Suprapubic skin (tissue), 4 donors: ENCODE data around the gene MRPL51. TPM values are rescaled to one million over a fixed set of nuclear protein-coding genes. Genes with fewer than 3 reads are reported as not detected.
A peak's percentile ranks its signal among the peaks of the same experiment; 100 is the strongest.

Experiments
- DNase-seq, 2 donors: peaks; one replicate each; pipeline ENCODE4 v3.0.0-alpha.2; 2019; ENCODE audit warnings: low spot score in 2 of 2
- H3K27ac ChIP-seq: fragments of 200-600 bp; sonication (generic); one replicate; pipeline ENCODE4 v1.5.1; 2019
- H3K27me3 ChIP-seq: fragments of 200-600 bp; sonication (generic); one replicate; pipeline ENCODE4 v1.5.1; 2019
- H3K36me3 ChIP-seq: fragments of 200-600 bp; sonication (generic); one replicate; pipeline ENCODE4 v1.5.1; 2019
- H3K4me1 ChIP-seq: fragments of 200-600 bp; sonication (generic); one replicate; pipeline ENCODE4 v1.5.1; 2019
- H3K4me3 ChIP-seq: fragments of 200-600 bp; sonication (generic); one replicate; pipeline ENCODE4 v1.5.1; 2019; ENCODE audit warnings: mild to moderate bottlenecking
- H3K9me3 ChIP-seq: fragments of 200-600 bp; sonication (generic); one replicate; pipeline ENCODE4 v1.5.1; 2019
- EP300 ChIP-seq: sonication (generic); formaldehyde crosslinking; IDR thresholded peaks from one replicate; pipeline ENCODE4 v1.6.1; 2017; ENCODE audit warnings: antibody characterized with exemption
- POLR2A ChIP-seq, 2 donors: fragments of 450-650 bp; IDR thresholded peaks; one replicate each; pipeline ENCODE4 v1.6.1; 2017; ENCODE audit warnings: antibody characterized with exemption in 2 of 2, mild to moderate bottlenecking in 2 of 2, moderate library complexity in 2 of 2
- POLR2AphosphoS5 ChIP-seq, 3 donors: sonication (generic); formaldehyde crosslinking; IDR thresholded peaks; one replicate each; pipeline ENCODE4 v1.6.1; 2017; ENCODE audit warnings: antibody characterized with exemption in 3 of 3
- WGBS: methylation state at CpG from one replicate; pipeline ENCODE4 v1.1.5; 2018; 5-methylcytosine and 5-hydroxymethylcytosine counted together
- total RNA-seq, 4 donors: library from RNA; depleted of rRNA; stranded (reverse); fragments of >200 nt; gene quantifications; one replicate each; pipeline ENCODE4 v1.1.0, GENCODE V29; 2016
- TF ChIP-seq, protein P1 (sequence below), 2 donors: fragments of 200-600 bp in 1 of 2; fragments of 450-650 bp in 1 of 2; sonication (generic) in 1 of 2; IDR thresholded peaks; one replicate each; pipeline ENCODE4 v1.5.1; 2016 to 2019; ENCODE audit warnings: antibody characterized with exemption in 2 of 2, mild to moderate bottlenecking in 1 of 2, moderate library complexity in 1 of 2

MRPL51 gene
- total RNA-seq, 4 donors from 2014 or later: 28.0 to 42.2 (median 37.9) TPM

DNA sequence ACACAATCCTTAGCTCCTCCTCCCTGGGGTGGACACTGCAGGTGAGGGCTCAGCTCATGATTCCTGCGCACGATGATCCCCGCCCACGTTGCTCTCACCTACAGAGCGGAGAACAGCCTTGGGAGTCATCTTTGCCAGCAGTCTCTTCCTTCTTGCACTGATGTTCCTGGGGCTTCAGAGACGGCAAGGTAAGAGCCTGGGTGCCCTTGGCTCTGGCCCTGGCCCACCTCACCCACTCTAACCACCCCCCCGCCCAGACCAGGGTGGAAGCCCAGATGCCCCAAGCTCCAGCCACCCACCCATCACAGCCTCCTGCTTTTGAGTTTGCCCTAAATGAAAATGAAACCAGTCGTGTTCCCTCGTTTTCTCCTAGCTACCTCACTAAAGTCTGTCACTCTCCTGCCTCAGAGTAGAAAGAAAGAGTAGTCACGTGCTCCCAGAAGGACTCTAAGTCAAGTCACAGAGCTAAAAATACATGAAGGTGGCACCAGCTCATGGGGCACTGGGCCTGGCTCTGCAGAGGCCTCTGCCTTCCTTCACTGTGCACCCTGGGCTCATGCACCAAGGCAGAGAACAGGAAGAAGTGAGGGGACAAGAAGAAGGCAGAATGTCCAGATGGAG lies 32.2 kb downstream of the MRPL51 start:
- WGBS: 80% methylated on average over 8 of the region's 10 CpGs
- DNase-seq: no peak

DNA sequence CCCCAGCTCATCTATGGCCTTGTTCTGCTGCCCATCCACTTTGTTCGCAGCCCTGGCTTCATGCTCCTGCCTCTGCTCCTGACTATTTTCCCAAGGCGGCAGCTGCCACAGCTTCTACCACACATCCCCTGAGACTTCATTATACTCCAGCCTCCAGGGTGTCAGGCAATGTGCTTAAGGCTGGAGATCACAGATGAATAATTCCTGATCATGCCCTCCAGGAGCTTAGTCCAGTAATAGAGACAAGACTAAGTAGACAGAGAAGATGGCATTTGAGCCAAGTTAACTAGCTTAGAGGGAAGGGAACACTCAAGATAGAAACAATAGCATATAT lies 34.1 kb downstream of the MRPL51 start:
- H3K4me1 ChIP-seq: peaks cover 23% of the 10 kb centered on the region
- H3K9me3 ChIP-seq: no peaks in the 10 kb centered on the region
- no peak overlapping the region for H3K4me3 ChIP-seq
- WGBS: 93% methylated on average over 2 of the region's 2 CpGs
- no peak overlapping the region for H3K27ac ChIP-seq
- DNase-seq: no peak
- H3K36me3 ChIP-seq: peaks cover 80% of the 10 kb centered on the region
- H3K27me3 ChIP-seq: no peaks in the 10 kb centered on the region
- TF ChIP-seq POLR2A (IDR thresholded peaks at IDR 0.05) (no peak), POLR2AphosphoS5 (IDR thresholded peaks at IDR 0.05) (no peak), EP300 (no peak)
- TF ChIP-seq, protein P1, sequence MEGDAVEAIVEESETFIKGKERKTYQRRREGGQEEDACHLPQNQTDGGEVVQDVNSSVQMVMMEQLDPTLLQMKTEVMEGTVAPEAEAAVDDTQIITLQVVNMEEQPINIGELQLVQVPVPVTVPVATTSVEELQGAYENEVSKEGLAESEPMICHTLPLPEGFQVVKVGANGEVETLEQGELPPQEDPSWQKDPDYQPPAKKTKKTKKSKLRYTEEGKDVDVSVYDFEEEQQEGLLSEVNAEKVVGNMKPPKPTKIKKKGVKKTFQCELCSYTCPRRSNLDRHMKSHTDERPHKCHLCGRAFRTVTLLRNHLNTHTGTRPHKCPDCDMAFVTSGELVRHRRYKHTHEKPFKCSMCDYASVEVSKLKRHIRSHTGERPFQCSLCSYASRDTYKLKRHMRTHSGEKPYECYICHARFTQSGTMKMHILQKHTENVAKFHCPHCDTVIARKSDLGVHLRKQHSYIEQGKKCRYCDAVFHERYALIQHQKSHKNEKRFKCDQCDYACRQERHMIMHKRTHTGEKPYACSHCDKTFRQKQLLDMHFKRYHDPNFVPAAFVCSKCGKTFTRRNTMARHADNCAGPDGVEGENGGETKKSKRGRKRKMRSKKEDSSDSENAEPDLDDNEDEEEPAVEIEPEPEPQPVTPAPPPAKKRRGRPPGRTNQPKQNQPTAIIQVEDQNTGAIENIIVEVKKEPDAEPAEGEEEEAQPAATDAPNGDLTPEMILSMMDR (IDR thresholded peaks at IDR 0.05): no peak

More for the DNA sequence above, 32.2 kb downstream of the MRPL51 start:
- peaks cover 26% of the 10 kb centered on the region for H3K4me1 ChIP-seq
- H3K36me3 ChIP-seq: peaks cover 81% of the 10 kb centered on the region
- no peaks in the 10 kb centered on the region for H3K27me3 ChIP-seq
- TF ChIP-seq POLR2A (IDR thresholded peaks at IDR 0.05) (no peak), EP300 (no peak), POLR2AphosphoS5 (IDR thresholded peaks at IDR 0.05) (no peak)
- TF ChIP-seq, protein P1 (IDR thresholded peaks at IDR 0.05): no peak
- no peak overlapping the region for H3K4me3 ChIP-seq
- H3K27ac ChIP-seq: peak overlapping the region; percentile 19
- H3K9me3 ChIP-seq: no peaks in the 10 kb centered on the region

DNA sequence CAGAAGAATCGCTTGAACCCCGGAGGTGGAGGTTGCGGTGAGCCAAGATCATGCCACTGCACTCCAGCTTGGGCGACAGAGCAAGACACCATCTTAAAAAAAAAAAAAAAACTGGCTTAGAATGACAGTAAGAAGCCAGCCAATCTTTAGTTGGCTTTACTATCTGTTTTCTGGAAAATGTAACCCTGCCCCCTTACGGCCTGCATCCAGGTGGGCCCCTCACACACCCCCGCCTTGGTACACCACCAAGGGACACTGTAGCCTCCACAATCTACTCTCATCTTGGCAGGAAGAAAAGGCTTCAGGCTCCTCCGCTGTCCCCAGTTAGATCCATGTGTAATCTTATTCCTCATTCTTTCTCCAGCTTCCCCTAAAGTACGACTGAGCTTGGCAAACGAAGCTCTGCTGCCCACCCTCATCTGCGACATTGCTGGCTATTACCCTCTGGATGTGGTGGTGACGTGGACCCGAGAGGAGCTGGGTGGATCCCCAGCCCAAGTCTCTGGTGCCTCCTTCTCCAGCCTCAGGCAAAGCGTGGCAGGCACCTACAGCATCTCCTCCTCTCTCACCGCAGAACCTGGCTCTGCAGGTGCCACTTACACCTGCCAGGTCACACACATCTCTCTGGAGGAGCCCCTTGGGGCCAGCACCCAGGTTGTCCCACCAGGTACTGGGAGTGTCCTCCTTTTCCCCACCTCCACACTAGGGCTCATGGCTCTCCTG lies 34.6 kb downstream of the MRPL51 start:
- Histone ChIP-seq H3K9me3 (no peaks in the 10 kb centered on the region), H3K4me3 (no peak overlapping the region), H3K4me1 (peaks cover 25% of the 10 kb centered on the region), H3K36me3 (peaks cover 76% of the 10 kb centered on the region), H3K27ac (no peak overlapping the region), H3K27me3 (no peaks in the 10 kb centered on the region)
- no peak for DNase-seq
- TF ChIP-seq POLR2A (IDR thresholded peaks at IDR 0.05): no peak
- 87% methylated on average over 14 of the region's 14 CpGs for WGBS

DNA sequence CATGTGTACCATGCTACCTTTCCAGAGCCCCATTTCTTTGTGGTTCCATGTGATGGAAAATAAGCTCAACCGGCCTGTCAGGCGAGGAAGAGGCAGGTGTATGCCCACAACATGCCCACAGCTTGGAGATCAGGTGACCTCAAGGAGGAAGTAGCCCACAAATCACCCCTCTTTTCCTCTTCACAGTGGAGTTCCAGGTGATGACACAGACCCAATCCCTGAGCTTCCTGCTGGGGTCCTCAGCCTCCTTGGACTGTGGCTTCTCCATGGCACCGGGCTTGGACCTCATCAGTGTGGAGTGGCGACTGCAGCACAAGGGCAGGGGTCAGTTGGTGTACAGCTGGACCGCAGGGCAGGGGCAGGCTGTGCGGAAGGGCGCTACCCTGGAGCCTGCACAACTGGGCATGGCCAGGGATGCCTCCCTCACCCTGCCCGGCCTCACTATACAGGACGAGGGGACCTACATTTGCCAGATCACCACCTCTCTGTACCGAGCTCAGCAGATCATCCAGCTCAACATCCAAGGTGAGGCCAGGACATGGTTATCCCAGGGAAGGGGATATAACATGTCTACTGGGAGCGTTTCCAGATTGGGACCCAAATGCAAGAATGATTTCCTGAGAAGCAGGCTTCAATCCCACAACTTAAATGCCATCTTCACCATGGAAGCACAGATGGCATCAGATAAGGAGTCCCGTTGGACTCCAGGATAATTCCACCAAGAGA lies 35.7 kb downstream of the MRPL51 start:
- Histone ChIP-seq H3K9me3 (no peaks in the 10 kb centered on the region), H3K27me3 (no peaks in the 10 kb centered on the region), H3K4me1 (peaks cover 29% of the 10 kb centered on the region), H3K36me3 (peaks cover 66% of the 10 kb centered on the region), H3K27ac (no peak overlapping the region), H3K4me3 (no peak overlapping the region)
- WGBS: 89% methylated on average over 8 of the region's 12 CpGs
- TF ChIP-seq, protein P1 (IDR thresholded peaks at IDR 0.05): no peak
- TF ChIP-seq POLR2AphosphoS5 (IDR thresholded peaks at IDR 0.05) (no peak), POLR2A (IDR thresholded peaks at IDR 0.05) (no peak), EP300 (no peak)
- no peak for DNase-seq

DNA sequence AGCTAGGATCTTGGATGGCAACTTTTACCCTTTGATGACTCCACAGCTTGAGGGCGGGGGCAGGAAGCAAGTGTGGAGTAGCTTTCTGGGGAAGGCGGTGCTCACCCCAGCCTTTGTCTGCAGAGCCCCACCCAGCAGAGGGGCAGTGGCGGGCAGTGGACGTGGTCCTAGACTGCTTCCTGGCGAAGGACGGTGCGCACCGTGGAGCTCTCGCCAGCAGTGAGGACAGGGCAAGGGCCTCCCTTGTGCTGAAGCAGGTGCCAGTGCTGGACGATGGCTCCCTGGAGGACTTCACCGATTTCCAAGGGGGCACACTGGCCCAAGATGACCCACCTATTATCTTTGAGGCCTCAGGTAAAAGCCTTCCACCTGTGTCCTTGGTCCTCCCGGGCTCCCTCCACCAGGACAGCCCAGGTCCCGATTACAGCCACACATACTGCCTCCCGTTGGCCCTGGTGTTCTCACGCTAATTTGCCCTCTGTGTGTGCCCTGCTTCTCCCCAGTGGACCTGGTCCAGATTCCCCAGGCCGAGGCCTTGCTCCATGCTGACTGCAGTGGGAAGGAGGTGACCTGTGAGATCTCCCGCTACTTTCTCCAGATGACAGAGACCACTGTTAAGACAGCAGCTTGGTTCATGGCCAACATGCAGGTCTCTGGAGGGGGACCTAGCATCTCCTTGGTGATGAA lies 40.0 kb downstream of the MRPL51 start:
- no peaks in the 10 kb centered on the region for H3K9me3 ChIP-seq
- H3K27me3 ChIP-seq: no peaks in the 10 kb centered on the region
- peaks cover 28% of the 10 kb centered on the region for H3K36me3 ChIP-seq
- TF ChIP-seq, protein P1 (IDR thresholded peaks at IDR 0.05): no peak
- no peak for TF ChIP-seq EP300
- TF ChIP-seq POLR2AphosphoS5 (IDR thresholded peaks at IDR 0.05): no peak
- no peak for TF ChIP-seq POLR2A (IDR thresholded peaks at IDR 0.05)
- peak overlapping the region; percentile 85 for H3K4me3 ChIP-seq
- peak in 1 of 2 donors; percentile 70 for DNase-seq
- peaks cover 27% of the 10 kb centered on the region for H3K4me1 ChIP-seq
- peak overlapping the region; percentile 98 for H3K27ac ChIP-seq
- WGBS: 76% methylated on average over 8 of the region's 17 CpGs
